A673 (cell line): ENCODE results near the gene CDC42BPG.

ENCODE experiments used
- CTCF ChIP-seq: fragments of 300-800, 200-600 bp; sonication (generic); conservative IDR thresholded peaks from 2 replicates; pipeline ENCODE4 v1.5.1; 2017; ENCODE audit warnings: low read depth, mild to moderate bottlenecking, antibody characterized with exemption, low read length, moderate library complexity, mixed read lengths
- EZH2 ChIP-seq: fragments of 200-600 bp; sonication (generic); IDR thresholded peaks from 2 replicates; pipeline ENCODE4 v1.6.1; 2017; ENCODE audit warnings: borderline replicate concordance, low read depth, mild to moderate bottlenecking, mixed read lengths, antibody characterized with exemption, low read length; ENCODE audit not compliant: poor library complexity, severe bottlenecking

DNA sequence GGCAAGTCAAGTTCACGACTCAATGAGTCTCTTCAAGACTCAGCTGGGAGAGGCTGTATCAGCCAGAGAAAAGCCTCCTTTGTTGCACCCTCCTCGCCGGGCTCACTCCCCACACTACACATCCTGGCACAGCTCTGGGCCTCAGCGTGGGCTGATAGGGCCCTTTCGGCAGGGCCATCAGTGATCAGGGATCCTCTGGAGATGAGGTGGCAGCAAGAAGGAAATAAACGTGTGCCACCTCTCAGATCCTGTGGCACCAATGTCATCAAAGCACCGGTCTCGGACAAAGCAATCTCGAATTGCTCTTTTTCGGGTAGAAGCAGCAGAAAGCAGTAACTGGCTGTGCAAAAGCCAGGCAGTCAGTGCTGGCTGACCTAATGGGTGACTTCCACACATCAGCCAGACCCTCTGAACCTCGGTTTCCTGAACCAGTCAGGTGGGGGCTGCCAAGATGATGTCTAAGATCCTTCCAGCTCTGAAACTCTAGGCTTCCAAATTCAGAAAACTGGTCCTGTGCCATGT is 31.8 kb upstream of the CDC42BPG start:
- TF ChIP-seq CTCF (no peak), EZH2 (no peak)
